Omental fat pad (tissue), 4 donors: ENCODE data around the gene CNTNAP5. TPM values are rescaled to one million over a fixed set of nuclear protein-coding genes. Genes with fewer than 3 reads are reported as not detected.

Experiments
- ATAC-seq: fragments of 150-250 bp; one replicate; pipeline ENCODE4 v1.9.1; 2016; ENCODE audit warnings: mild to moderate bottlenecking, moderate library complexity; ENCODE audit not compliant: low FRiP score
- DNase-seq: peaks from one replicate; pipeline ENCODE4 v3.0.0-alpha.2; 2019; ENCODE audit warnings: low spot score
- total RNA-seq, 4 donors: library from RNA; depleted of rRNA; stranded (reverse); fragments of >200 nt; gene quantifications; one replicate each; pipeline ENCODE4 v1.1.0, GENCODE V29; 2016
- TF ChIP-seq, protein P1 (sequence below), 3 donors: fragments of 450-650 bp; IDR thresholded peaks; one replicate each; pipeline ENCODE4 v1.5.1; 2016 to 2017; ENCODE audit warnings: antibody characterized with exemption in 3 of 3, mild to moderate bottlenecking in 3 of 3, moderate library complexity in 2 of 3

Gene CNTNAP5
- total RNA-seq, 4 donors from 2014 or later = not detected

DNA sequence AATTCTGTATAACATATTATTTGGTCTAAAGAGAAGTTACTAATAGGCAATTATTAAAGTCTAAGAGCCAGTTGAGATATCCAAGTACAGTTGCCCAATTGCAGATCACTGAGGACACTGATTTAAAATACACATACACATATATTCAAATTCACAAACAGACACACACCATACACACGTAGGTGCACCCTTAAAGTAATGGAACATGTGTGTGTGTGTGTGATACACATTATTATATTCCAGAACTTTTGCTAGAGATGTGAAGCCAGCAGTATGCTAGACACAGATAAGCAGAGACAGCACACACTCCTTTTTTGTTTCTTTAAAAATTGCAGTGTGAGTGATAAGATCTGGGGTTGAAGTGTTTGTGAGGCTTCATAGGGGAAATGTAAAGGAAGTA is 292.5 kb downstream of the CNTNAP5 start:
- ATAC-seq = no peak
- DNase-seq = no peak
- TF ChIP-seq, protein P1, sequence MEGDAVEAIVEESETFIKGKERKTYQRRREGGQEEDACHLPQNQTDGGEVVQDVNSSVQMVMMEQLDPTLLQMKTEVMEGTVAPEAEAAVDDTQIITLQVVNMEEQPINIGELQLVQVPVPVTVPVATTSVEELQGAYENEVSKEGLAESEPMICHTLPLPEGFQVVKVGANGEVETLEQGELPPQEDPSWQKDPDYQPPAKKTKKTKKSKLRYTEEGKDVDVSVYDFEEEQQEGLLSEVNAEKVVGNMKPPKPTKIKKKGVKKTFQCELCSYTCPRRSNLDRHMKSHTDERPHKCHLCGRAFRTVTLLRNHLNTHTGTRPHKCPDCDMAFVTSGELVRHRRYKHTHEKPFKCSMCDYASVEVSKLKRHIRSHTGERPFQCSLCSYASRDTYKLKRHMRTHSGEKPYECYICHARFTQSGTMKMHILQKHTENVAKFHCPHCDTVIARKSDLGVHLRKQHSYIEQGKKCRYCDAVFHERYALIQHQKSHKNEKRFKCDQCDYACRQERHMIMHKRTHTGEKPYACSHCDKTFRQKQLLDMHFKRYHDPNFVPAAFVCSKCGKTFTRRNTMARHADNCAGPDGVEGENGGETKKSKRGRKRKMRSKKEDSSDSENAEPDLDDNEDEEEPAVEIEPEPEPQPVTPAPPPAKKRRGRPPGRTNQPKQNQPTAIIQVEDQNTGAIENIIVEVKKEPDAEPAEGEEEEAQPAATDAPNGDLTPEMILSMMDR (IDR thresholded peaks at IDR 0.05) = no peak

DNA sequence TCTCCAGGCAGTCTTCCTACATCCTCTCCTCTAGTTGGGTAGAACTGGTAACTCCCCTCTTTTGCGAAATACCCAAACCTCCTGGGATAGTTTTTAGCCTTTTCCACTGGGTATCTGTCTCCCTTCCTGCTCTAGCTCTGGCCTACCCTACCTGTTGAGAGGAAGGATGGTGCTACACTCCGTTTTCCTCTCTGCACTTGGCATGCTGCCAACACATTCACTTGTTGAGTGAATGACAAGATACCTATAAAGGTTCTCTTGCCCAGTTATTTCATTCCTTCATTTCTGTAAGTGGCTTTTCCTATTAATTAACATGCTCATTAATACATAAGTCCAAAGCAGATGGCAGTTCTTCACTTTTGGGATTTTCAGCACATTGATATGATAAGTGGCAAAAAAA is 293.8 kb downstream of the CNTNAP5 start:
- ATAC-seq (no peak), DNase-seq (no peak)
- TF ChIP-seq, protein P1 (IDR thresholded peaks at IDR 0.05) = no peak

DNA sequence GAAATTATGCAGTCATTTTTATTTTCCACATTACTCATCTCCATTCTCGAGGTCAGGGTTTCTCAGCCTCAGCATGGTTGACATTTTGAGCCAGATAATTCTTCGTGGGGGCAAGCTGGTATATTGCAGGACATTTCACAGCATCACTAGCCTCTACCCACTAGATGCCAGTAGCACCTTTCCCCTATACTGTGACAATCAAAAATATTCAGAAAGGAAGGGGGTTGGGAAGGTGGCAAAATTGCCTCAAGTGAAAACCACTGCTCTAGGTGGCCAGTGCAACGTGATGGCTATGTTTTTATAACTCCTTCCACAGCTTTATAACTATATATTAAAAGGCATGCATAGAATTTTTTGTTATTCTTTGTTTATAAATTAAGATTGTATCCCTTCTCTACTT is 294.5 kb downstream of the CNTNAP5 start:
- TF ChIP-seq, protein P1 (IDR thresholded peaks at IDR 0.05) = no peak
- DNase-seq = no peak
- ATAC-seq = no peak

DNA sequence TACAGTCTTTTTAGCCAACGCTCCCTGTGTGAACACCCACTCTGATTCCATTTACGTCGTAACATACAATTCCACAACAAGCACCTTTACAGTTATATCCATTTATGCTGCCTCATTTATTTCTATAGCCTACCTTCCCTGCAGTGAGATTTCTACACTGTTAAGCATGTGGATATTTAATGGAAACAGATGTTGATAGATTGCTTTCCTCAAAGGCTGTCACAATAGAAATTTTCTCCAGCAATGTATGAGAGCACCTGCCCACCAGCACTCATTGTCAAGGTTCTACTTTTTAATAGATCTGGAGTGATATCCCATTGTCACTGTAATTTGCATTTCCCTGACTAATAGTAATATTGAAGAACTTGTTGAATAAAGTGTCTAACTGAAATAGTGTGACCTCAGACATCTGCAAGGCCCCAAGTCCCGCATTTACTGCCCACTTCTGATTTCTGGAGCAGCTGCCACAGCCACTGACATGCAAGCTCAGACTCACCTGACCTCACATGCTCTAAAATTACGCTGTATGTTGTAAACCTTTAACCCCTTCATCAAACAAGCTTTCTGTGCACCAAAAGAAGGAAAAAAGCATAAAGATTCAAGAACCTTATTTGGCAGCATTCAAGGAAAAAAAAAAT is 295.1 kb downstream of the CNTNAP5 start:
- DNase-seq (no peak), ATAC-seq (no peak)
- TF ChIP-seq, protein P1 (IDR thresholded peaks at IDR 0.05) = no peak

DNA sequence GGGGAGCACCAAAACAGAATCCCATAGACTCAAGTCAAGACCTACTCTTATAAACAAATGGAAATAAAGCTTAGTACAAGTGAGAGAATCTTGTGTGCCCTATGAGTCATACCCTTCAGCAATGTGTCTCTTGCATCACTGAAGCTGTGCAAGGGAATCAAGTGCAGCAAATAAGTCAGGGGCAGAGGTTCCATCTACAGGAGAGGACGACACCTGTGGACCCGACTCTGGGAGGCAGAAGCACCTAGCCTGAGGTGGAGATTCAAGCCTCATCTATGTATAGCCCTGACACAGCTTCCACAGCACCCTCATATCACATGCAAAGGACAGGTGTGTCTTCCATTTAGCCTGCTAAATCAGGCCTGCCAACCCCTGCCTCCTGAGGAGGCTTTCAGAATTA is 298.2 kb downstream of the CNTNAP5 start:
- DNase-seq = no peak
- no peak for ATAC-seq
- TF ChIP-seq, protein P1 (IDR thresholded peaks at IDR 0.05) = no peak

DNA sequence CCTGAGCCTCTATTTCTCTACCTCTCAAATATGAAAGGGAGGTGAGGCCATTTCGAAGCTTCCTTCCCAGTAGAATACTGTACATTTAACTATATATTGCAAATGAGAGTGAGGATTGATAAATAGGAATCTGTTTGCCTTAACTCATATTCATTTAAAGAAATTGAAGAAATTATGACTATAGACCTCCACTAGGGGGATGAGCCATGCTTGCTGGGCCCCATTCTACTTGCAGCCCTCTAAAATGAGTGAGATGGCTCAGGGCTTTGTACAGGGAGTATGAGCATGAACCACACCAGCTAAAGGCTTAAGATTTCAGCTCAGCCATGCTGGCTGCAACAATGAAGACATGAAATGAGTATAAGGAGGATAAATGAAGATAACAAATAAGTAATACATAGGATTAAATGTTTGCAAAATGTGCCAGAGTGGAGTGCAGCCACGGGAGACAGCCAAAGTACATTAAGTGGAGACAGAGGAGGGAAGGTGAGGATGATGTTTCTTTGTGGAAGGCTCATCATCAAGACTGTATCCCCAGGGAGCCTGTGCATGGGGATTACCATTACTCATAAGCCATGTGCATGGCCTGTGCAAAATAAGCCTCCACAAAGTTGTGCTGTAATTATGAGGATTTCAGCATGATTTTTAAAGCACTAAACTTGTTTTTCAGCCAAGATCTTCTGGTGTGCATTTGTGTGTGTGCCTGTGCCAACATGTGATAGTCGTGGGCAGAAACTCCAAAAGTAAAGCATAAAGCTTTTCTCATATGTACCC is 300.8 kb downstream of the CNTNAP5 start:
- no peak for DNase-seq
- TF ChIP-seq, protein P1 (IDR thresholded peaks at IDR 0.05) = no peak
- no peak for ATAC-seq

DNA sequence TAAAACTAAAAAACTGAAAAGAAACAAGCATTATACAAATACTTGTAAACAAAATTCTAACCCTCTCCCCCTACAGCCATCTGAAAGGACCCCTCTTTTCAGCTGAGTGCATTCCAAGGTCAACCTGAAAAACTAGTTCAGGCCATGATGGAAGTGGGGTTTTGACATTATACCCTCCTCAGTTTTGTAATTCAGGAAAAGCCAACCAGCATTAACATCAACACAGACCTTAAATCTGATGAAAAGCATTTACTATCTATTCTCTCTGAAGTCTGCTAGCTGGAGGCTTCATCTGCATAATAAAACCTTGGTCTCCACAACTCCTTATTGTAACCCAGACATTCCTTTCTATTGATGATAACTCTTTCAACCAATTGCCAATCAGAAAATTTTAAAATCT is 302.2 kb downstream of the CNTNAP5 start:
- no peak for DNase-seq
- TF ChIP-seq, protein P1 (IDR thresholded peaks at IDR 0.05) = no peak
- no peak for ATAC-seq
